ENCODE data around the gene MEF2C. TPM values are rescaled to one million over a fixed set of nuclear protein-coding genes. Genes with fewer than 3 reads are reported as not detected.

The MEF2C gene
- total RNA-seq, 5 donors from 2014 or later (not counting 1 experiment from before 2014, with no cell fraction given) = 2.5 to 9.4 (median 4.4) TPM

GRCh38 chr5:88845081-88845697, 37.8 kb downstream of the MEF2C start:
- Histone ChIP-seq H3K27me3 (replicated peaks in 1 of 2; ENCODE audit: control insufficient read depth in 2 of 2, extremely low read depth in 1 of 2, insufficient read depth in 2 of 2, low read length in 1 of 2) (no peaks in the 10 kb centered on the region), H3K9me3 (no peaks in the 10 kb centered on the region), H3K36me3 (ENCODE audit: control insufficient read depth in 2 of 2, extremely low read depth in 1 of 2, insufficient read depth in 1 of 2, low read length in 1 of 2) (no peaks in the 10 kb centered on the region), H3K4me1 (ENCODE audit: control insufficient read depth in 1 of 2, extremely low read depth in 1 of 2, insufficient read depth in 2 of 2, low read length in 2 of 2) (no peaks in the 10 kb centered on the region), H3K27ac (ENCODE audit: low read length) (no peak overlapping the region), H3K4me3 (ENCODE audit: control insufficient read depth in 1 of 2, extremely low read depth in 1 of 2, low read length in 1 of 2) (no peak overlapping the region)
- no CpG with 5 or more reads among the region's 8 CpGs for WGBS (ENCODE audit: insufficient coverage)
- POLR2A ChIA-PET = interaction anchor here in 1 of 2 donors (0.6 kb wide), 1 partner anchor 7 kb away, joined by 4 read pairs; no protein-coding TSS in a partner anchor
- no peaks in the 10 kb centered on the region for H3K4me1 Mint-ChIP-seq
- DNase-seq (no peak), ATAC-seq (replicated peaks in 1 of 4) (no peak)
- H3K9me3 Mint-ChIP-seq = no peaks in the 10 kb centered on the region
- no peak overlapping the region for H3K4me3 Mint-ChIP-seq
- H3K27ac Mint-ChIP-seq = no peak overlapping the region
- no peaks in the 10 kb centered on the region for H3K36me3 Mint-ChIP-seq
- peaks cover 2 to 3% of the 10 kb centered on the region in 2 donors for H3K27me3 Mint-ChIP-seq
- CTCF ChIA-PET = no interaction called here

GRCh38 chr5:88842784-88843183, 40.2 kb downstream of the MEF2C start:
- no peaks in the 10 kb centered on the region for H3K36me3 ChIP-seq (ENCODE audit: control insufficient read depth in 2 of 2, extremely low read depth in 1 of 2, insufficient read depth in 1 of 2, low read length in 1 of 2)
- no peak overlapping the region for H3K27ac ChIP-seq (ENCODE audit: low read length)
- H3K27ac Mint-ChIP-seq = no peak overlapping the region
- H3K27me3 Mint-ChIP-seq = peaks cover 3 to 4% of the 10 kb centered on the region in 2 donors
- ATAC-seq (replicated peaks in 1 of 4) = no peak
- H3K4me1 ChIP-seq (ENCODE audit: control insufficient read depth in 1 of 2, extremely low read depth in 1 of 2, insufficient read depth in 2 of 2, low read length in 2 of 2) = no peaks in the 10 kb centered on the region
- H3K4me3 Mint-ChIP-seq = no peak overlapping the region
- ChIA-PET POLR2A (no interaction called here), CTCF (no interaction called here)
- no peak for DNase-seq
- H3K4me3 ChIP-seq (ENCODE audit: control insufficient read depth in 1 of 2, extremely low read depth in 1 of 2, low read length in 1 of 2) = no peak overlapping the region
- H3K9me3 ChIP-seq = no peaks in the 10 kb centered on the region
- WGBS (ENCODE audit: insufficient coverage) = no CpG with 5 or more reads among the region's 4 CpGs
- H3K4me1 Mint-ChIP-seq = no peaks in the 10 kb centered on the region
- no peaks in the 10 kb centered on the region for H3K36me3 Mint-ChIP-seq
- no peaks in the 10 kb centered on the region for H3K9me3 Mint-ChIP-seq
- no peaks in the 10 kb centered on the region for H3K27me3 ChIP-seq (replicated peaks in 1 of 2; ENCODE audit: control insufficient read depth in 2 of 2, extremely low read depth in 1 of 2, insufficient read depth in 2 of 2, low read length in 1 of 2)

- CTCF ChIA-PET = no interaction called here
- ATAC-seq (replicated peaks in 1 of 4) = no peak
- DNase-seq = no peak
- no peak overlapping the region for H3K4me3 Mint-ChIP-seq
- H3K4me1 ChIP-seq (ENCODE audit: control insufficient read depth in 1 of 2, extremely low read depth in 1 of 2, insufficient read depth in 2 of 2, low read length in 2 of 2) = no peaks in the 10 kb centered on the region
- POLR2A ChIA-PET = no interaction called here
- 49% methylated on average over 3 of the region's 4 CpGs for WGBS (ENCODE audit: insufficient coverage)
- no peaks in the 10 kb centered on the region for H3K27me3 ChIP-seq (replicated peaks in 1 of 2; ENCODE audit: control insufficient read depth in 2 of 2, extremely low read depth in 1 of 2, insufficient read depth in 2 of 2, low read length in 1 of 2)
- H3K9me3 ChIP-seq = no peaks in the 10 kb centered on the region
- H3K4me1 Mint-ChIP-seq = no peaks in the 10 kb centered on the region
- no peaks in the 10 kb centered on the region for H3K36me3 ChIP-seq (ENCODE audit: control insufficient read depth in 2 of 2, extremely low read depth in 1 of 2, insufficient read depth in 1 of 2, low read length in 1 of 2)
- peaks cover 2 to 4% of the 10 kb centered on the region in 2 donors for H3K27me3 Mint-ChIP-seq
- no peaks in the 10 kb centered on the region for H3K9me3 Mint-ChIP-seq
- H3K27ac ChIP-seq (ENCODE audit: low read length) = no peak overlapping the region
- H3K36me3 Mint-ChIP-seq = no peaks in the 10 kb centered on the region
- H3K27ac Mint-ChIP-seq = no peak overlapping the region
- no peak overlapping the region for H3K4me3 ChIP-seq (ENCODE audit: control insufficient read depth in 1 of 2, extremely low read depth in 1 of 2, low read length in 1 of 2)
These were observed 41.8 kb downstream of the MEF2C start for GRCh38 chr5:88841212-88841611.

GRCh38 chr5:88840495-88840894, 42.5 kb downstream of the MEF2C start:
- Mint-ChIP-seq H3K27ac (no peak overlapping the region), H3K36me3 (no peaks in the 10 kb centered on the region), H3K9me3 (no peaks in the 10 kb centered on the region), H3K4me1 (no peaks in the 10 kb centered on the region), H3K27me3 (peaks cover 0 to 4% of the 10 kb centered on the region in 2 donors), H3K4me3 (no peak overlapping the region)
- ChIA-PET POLR2A (no interaction called here), CTCF (no interaction called here)
- no peak overlapping the region for H3K27ac ChIP-seq (ENCODE audit: low read length)
- no peak overlapping the region for H3K4me3 ChIP-seq (ENCODE audit: control insufficient read depth in 1 of 2, extremely low read depth in 1 of 2, low read length in 1 of 2)
- no peak for ATAC-seq (replicated peaks in 1 of 4)
- H3K36me3 ChIP-seq (ENCODE audit: control insufficient read depth in 2 of 2, extremely low read depth in 1 of 2, insufficient read depth in 1 of 2, low read length in 1 of 2) = no peaks in the 10 kb centered on the region
- H3K27me3 ChIP-seq (replicated peaks in 1 of 2; ENCODE audit: control insufficient read depth in 2 of 2, extremely low read depth in 1 of 2, insufficient read depth in 2 of 2, low read length in 1 of 2) = no peaks in the 10 kb centered on the region
- no peaks in the 10 kb centered on the region for H3K4me1 ChIP-seq (ENCODE audit: control insufficient read depth in 1 of 2, extremely low read depth in 1 of 2, insufficient read depth in 2 of 2, low read length in 2 of 2)
- H3K9me3 ChIP-seq = no peaks in the 10 kb centered on the region
- no peak for DNase-seq

GRCh38 chr5:88839238-88839637, 43.7 kb downstream of the MEF2C start:
- H3K36me3 Mint-ChIP-seq = no peaks in the 10 kb centered on the region
- ChIA-PET CTCF (no interaction called here), POLR2A (no interaction called here)
- H3K27ac Mint-ChIP-seq = no peak overlapping the region
- peaks cover 0 to 4% of the 10 kb centered on the region in 2 donors for H3K27me3 Mint-ChIP-seq
- H3K27ac ChIP-seq (ENCODE audit: low read length) = no peak overlapping the region
- WGBS (ENCODE audit: insufficient coverage) = 100% methylated on average over 1 of the region's 4 CpGs
- H3K9me3 ChIP-seq = no peaks in the 10 kb centered on the region
- DNase-seq (no peak), ATAC-seq (replicated peaks in 1 of 4) (no peak)
- H3K9me3 Mint-ChIP-seq = no peaks in the 10 kb centered on the region
- H3K4me3 Mint-ChIP-seq = no peak overlapping the region
- no peaks in the 10 kb centered on the region for H3K4me1 ChIP-seq (ENCODE audit: control insufficient read depth in 1 of 2, extremely low read depth in 1 of 2, insufficient read depth in 2 of 2, low read length in 2 of 2)
- no peak overlapping the region for H3K4me3 ChIP-seq (ENCODE audit: control insufficient read depth in 1 of 2, extremely low read depth in 1 of 2, low read length in 1 of 2)
- no peaks in the 10 kb centered on the region for H3K27me3 ChIP-seq (replicated peaks in 1 of 2; ENCODE audit: control insufficient read depth in 2 of 2, extremely low read depth in 1 of 2, insufficient read depth in 2 of 2, low read length in 1 of 2)
- H3K4me1 Mint-ChIP-seq = peaks cover 0 to 4% (median 3%) of the 10 kb centered on the region in 3 donors
- H3K36me3 ChIP-seq (ENCODE audit: control insufficient read depth in 2 of 2, extremely low read depth in 1 of 2, insufficient read depth in 1 of 2, low read length in 1 of 2) = no peaks in the 10 kb centered on the region

- ATAC-seq (replicated peaks in 1 of 4) (no peak), DNase-seq (no peak)
- Histone ChIP-seq H3K27ac (ENCODE audit: low read length) (no peak overlapping the region), H3K36me3 (ENCODE audit: control insufficient read depth in 2 of 2, extremely low read depth in 1 of 2, insufficient read depth in 1 of 2, low read length in 1 of 2) (no peaks in the 10 kb centered on the region), H3K4me1 (ENCODE audit: control insufficient read depth in 1 of 2, extremely low read depth in 1 of 2, insufficient read depth in 2 of 2, low read length in 2 of 2) (peaks cover 0 to 2% of the 10 kb centered on the region in 2 experiments), H3K9me3 (no peaks in the 10 kb centered on the region), H3K27me3 (replicated peaks in 1 of 2; ENCODE audit: control insufficient read depth in 2 of 2, extremely low read depth in 1 of 2, insufficient read depth in 2 of 2, low read length in 1 of 2) (no peaks in the 10 kb centered on the region), H3K4me3 (ENCODE audit: control insufficient read depth in 1 of 2, extremely low read depth in 1 of 2, low read length in 1 of 2) (no peak overlapping the region)
- ChIA-PET POLR2A (no interaction called here), CTCF (no interaction called here)
- H3K36me3 Mint-ChIP-seq = no peaks in the 10 kb centered on the region
- H3K4me3 Mint-ChIP-seq = no peak overlapping the region
- no CpG with 5 or more reads among the region's 1 CpG for WGBS (ENCODE audit: insufficient coverage)
- H3K4me1 Mint-ChIP-seq = peaks cover 5 to 8% (median 7%) of the 10 kb centered on the region in 3 donors
- H3K27me3 Mint-ChIP-seq = peaks cover 0 to 4% of the 10 kb centered on the region in 2 donors
- H3K27ac Mint-ChIP-seq = no peak overlapping the region
- H3K9me3 Mint-ChIP-seq = no peaks in the 10 kb centered on the region
These were observed 44.5 kb downstream of the MEF2C start for GRCh38 chr5:88838500-88838899.

- ATAC-seq (replicated peaks in 1 of 4) = no peak
- H3K4me3 Mint-ChIP-seq = no peak overlapping the region
- no peaks in the 10 kb centered on the region for H3K9me3 Mint-ChIP-seq
- WGBS (ENCODE audit: insufficient coverage) = no CpG with 5 or more reads among the region's 1 CpG
- Histone ChIP-seq H3K36me3 (ENCODE audit: control insufficient read depth in 2 of 2, extremely low read depth in 1 of 2, insufficient read depth in 1 of 2, low read length in 1 of 2) (no peaks in the 10 kb centered on the region), H3K4me3 (ENCODE audit: control insufficient read depth in 1 of 2, extremely low read depth in 1 of 2, low read length in 1 of 2) (no peak overlapping the region), H3K9me3 (no peaks in the 10 kb centered on the region), H3K27me3 (replicated peaks in 1 of 2; ENCODE audit: control insufficient read depth in 2 of 2, extremely low read depth in 1 of 2, insufficient read depth in 2 of 2, low read length in 1 of 2) (no peaks in the 10 kb centered on the region), H3K27ac (ENCODE audit: low read length) (no peak overlapping the region), H3K4me1 (ENCODE audit: control insufficient read depth in 1 of 2, extremely low read depth in 1 of 2, insufficient read depth in 2 of 2, low read length in 2 of 2) (peaks cover 0 to 4% of the 10 kb centered on the region in 2 experiments)
- ChIA-PET POLR2A (interaction anchor here in 1 of 2 donors (0.6 kb wide), 1 partner anchor 8 kb away, joined by 4 read pairs; no protein-coding TSS in a partner anchor), CTCF (no interaction called here)
- H3K27ac Mint-ChIP-seq = no peak overlapping the region
- H3K4me1 Mint-ChIP-seq = peaks cover 8 to 10% (median 8%) of the 10 kb centered on the region in 3 donors
- no peaks in the 10 kb centered on the region for H3K36me3 Mint-ChIP-seq
- no peak for DNase-seq
- peaks cover 0 to 4% of the 10 kb centered on the region in 2 donors for H3K27me3 Mint-ChIP-seq
These were observed 45.2 kb downstream of the MEF2C start for GRCh38 chr5:88837817-88838216.

All from T-cell (primary cell).